PC-9 (cell line): ENCODE results near the gene HHIPL1.

Source experiments
- CTCF ChIP-seq: fragments of 200-600 bp; sonication (generic); conservative IDR thresholded peaks from 2 replicates; pipeline ENCODE4 v1.6.1; 2017; ENCODE audit warnings: mixed run types, antibody characterized with exemption, mild to moderate bottlenecking, moderate library complexity
- EZH2 ChIP-seq: fragments of 200-600 bp; sonication (generic); IDR thresholded peaks from 2 replicates; pipeline ENCODE4 v1.8.0; 2017; ENCODE audit warnings: antibody characterized with exemption, low read depth

GRCh38 chr14:99715266-99716000 is 70.5 kb downstream of the HHIPL1 start:
- TF ChIP-seq CTCF, result no peak
- no peak for TF ChIP-seq EZH2
